HG03342 (cell line): Measurements from ENCODE around the gene KATNB1.
"Not testable (repeated sequence)": the region's sequence is repeated elsewhere in the genome, so short reads cannot be mapped to it uniquely, and the experiment has no call there.

Experiments used
- ATAC-seq: cut with Tn5 transposase; IDR thresholded peaks from one replicate; pipeline ENCODE4 v1.9.1; 2021; ENCODE audit warnings: mild to moderate bottlenecking, moderate library complexity; ENCODE audit not compliant: unreplicated experiment

The KATNB1 gene

GRCh38 chr16:57766714-57767348 is 31.3 kb downstream of the KATNB1 start:
- ATAC-seq: no peak

- no peak for ATAC-seq
Measured at GRCh38 chr16:57769541-57770145, 34.1 kb downstream of the KATNB1 start.

- no peak for ATAC-seq
Measured at GRCh38 chr16:57770361-57770760, 34.8 kb downstream of the KATNB1 start.

- ATAC-seq: no peak
Measured at GRCh38 chr16:57771141-57771785, 35.7 kb downstream of the KATNB1 start.

GRCh38 chr16:57773019-57773418 is 37.4 kb downstream of the KATNB1 start:
- no peak for ATAC-seq

- ATAC-seq: no peak
Measured at GRCh38 chr16:57773655-57774295, 38.2 kb downstream of the KATNB1 start.

- no peak for ATAC-seq
Measured at GRCh38 chr16:57774705-57775285, 39.2 kb downstream of the KATNB1 start.

- no peak for ATAC-seq
Measured at GRCh38 chr16:57775661-57776469, 40.3 kb downstream of the KATNB1 start.

GRCh38 chr16:57778658-57779057 is 43.1 kb downstream of the KATNB1 start:
- no peak for ATAC-seq

- not testable (repeated sequence) for ATAC-seq
Measured at GRCh38 chr16:57779836-57780235, 44.3 kb downstream of the KATNB1 start.

GRCh38 chr16:57781349-57781740 is 45.8 kb downstream of the KATNB1 start:
- no peak for ATAC-seq

- ATAC-seq: no peak
Measured at GRCh38 chr16:57781741-57782606, 46.4 kb downstream of the KATNB1 start.

- not testable (repeated sequence) for ATAC-seq
Measured at GRCh38 chr16:57782607-57783055, 47.1 kb downstream of the KATNB1 start.

GRCh38 chr16:57783116-57783515 is 47.5 kb downstream of the KATNB1 start:
- ATAC-seq: no peak

- no peak for ATAC-seq
Measured at GRCh38 chr16:57783883-57784282, 48.3 kb downstream of the KATNB1 start.

GRCh38 chr16:57784334-57784733 is 48.8 kb downstream of the KATNB1 start:
- no peak for ATAC-seq

GRCh38 chr16:57785385-57785784 is 49.8 kb downstream of the KATNB1 start:
- no peak for ATAC-seq

GRCh38 chr16:57785924-57786323 is 50.4 kb downstream of the KATNB1 start:
- no peak for ATAC-seq

GRCh38 chr16:57786632-57787518 is 51.3 kb downstream of the KATNB1 start:
- ATAC-seq: no peak
